ENCODE results near the gene FCHO2. TPM values are rescaled to one million over a fixed set of nuclear protein-coding genes. Genes with fewer than 3 reads are reported as not detected.

The FCHO2 gene
- total RNA-seq, 2 donors from 2014 or later = 2.3 to 2.4 TPM

DNA sequence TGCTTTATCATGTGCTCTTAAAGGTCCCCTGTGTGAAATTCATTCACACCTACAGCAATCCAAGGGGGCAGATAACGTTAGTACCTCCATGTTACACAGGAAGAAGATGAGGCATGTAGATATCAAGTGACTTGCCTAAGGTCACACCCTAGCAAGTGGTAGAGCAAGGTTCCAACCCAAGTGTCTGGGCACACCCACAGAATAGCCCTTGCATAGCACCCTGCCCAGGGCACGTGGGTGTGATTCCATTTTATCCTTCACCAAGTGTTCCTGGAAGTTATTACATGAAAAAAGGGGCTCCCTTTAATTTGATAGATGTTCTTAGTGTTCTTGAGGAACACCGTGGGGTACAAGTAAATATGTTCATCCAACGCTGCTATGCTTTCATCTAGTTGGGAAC lies 169.4 kb downstream of the FCHO2 start:
- peaks cover 79% of the 10 kb centered on the region for H3K27me3 Mint-ChIP-seq (ENCODE audit: low read depth)
- H3K9me3 Mint-ChIP-seq = no peaks in the 10 kb centered on the region
- DNase-seq (no peak), ATAC-seq (replicated peaks in 1 of 2) (no peak)
- H3K36me3 Mint-ChIP-seq (ENCODE audit: insufficient read depth in 2 of 2) = no peaks in the 10 kb centered on the region
- H3K27ac Mint-ChIP-seq = no peak overlapping the region
- no peak overlapping the region for H3K4me3 Mint-ChIP-seq
- H3K4me1 Mint-ChIP-seq (ENCODE audit: low read depth) = peaks cover 29% of the 10 kb centered on the region

DNA sequence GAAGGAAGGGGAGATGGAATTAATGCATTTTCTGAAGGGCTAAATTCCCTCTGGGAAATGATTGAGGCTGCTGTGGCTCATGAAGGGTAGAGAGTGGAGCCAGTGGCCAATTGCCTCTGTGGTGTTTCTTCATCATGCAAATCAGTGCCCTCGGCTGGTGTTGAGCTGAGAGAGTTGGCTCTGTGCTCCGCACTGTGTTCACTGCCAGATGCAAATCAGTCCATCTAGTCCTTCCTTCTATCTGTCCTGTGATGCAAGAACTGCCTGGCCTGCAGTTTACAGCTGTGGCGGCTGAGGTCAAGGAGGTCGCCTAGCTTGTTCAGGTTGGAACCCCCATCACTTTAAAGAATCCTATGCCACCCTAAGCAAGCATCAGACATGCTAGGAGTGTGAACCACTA lies 170.5 kb downstream of the FCHO2 start:
- Mint-ChIP-seq H3K4me3 (no peak overlapping the region), H3K27me3 (ENCODE audit: low read depth) (peaks cover 81% of the 10 kb centered on the region), H3K4me1 (ENCODE audit: low read depth) (peaks cover 29% of the 10 kb centered on the region), H3K36me3 (ENCODE audit: insufficient read depth in 2 of 2) (no peaks in the 10 kb centered on the region), H3K27ac (no peak overlapping the region), H3K9me3 (no peaks in the 10 kb centered on the region)
- ATAC-seq (replicated peaks in 1 of 2) (no peak), DNase-seq (no peak)

- H3K27me3 Mint-ChIP-seq (ENCODE audit: low read depth) = peaks cover 81% of the 10 kb centered on the region
- H3K9me3 Mint-ChIP-seq = no peaks in the 10 kb centered on the region
- no peak overlapping the region for H3K27ac Mint-ChIP-seq
Measured at GRCh38 chr5:73126957-73127356, 171.1 kb downstream of the FCHO2 start.

GRCh38 chr5:73129143-73129542 lies 173.3 kb downstream of the FCHO2 start:
- no peaks in the 10 kb centered on the region for H3K36me3 Mint-ChIP-seq (ENCODE audit: insufficient read depth in 2 of 2)
- H3K4me1 Mint-ChIP-seq (ENCODE audit: low read depth) = peaks cover 4% of the 10 kb centered on the region
- H3K4me3 Mint-ChIP-seq = no peak overlapping the region
- H3K9me3 Mint-ChIP-seq = no peaks in the 10 kb centered on the region
- no peak overlapping the region for H3K27ac Mint-ChIP-seq
- no peak for DNase-seq
- ATAC-seq (replicated peaks in 1 of 2) = no peak
- peaks cover 90% of the 10 kb centered on the region for H3K27me3 Mint-ChIP-seq (ENCODE audit: low read depth)

More at GRCh38 chr5:73126957-73127356, 171.1 kb downstream of the FCHO2 start:
- no peak overlapping the region for H3K4me3 Mint-ChIP-seq
- H3K4me1 Mint-ChIP-seq (ENCODE audit: low read depth) = peaks cover 25% of the 10 kb centered on the region
- H3K36me3 Mint-ChIP-seq (ENCODE audit: insufficient read depth in 2 of 2) = no peaks in the 10 kb centered on the region
- ATAC-seq (replicated peaks in 1 of 2) (no peak), DNase-seq (no peak)

DNA sequence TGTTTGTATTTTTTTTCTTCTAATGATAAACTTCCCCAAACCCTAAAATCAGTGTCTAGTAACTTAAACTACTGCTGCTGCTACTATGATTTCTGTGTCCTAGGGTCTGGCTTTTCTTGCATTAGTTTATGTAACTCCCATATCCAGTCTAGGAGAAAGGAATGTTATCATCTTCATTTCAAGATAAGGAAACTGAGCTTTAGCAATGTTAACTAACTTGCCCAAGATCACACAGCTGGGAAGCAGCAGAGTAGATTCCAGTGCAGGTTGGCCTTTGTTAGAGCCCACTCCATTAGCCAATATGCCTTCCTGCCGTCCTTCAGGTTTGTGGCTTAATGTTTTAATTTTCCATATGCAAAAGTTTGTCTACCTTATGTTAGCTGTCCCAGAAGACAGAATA lies 175.0 kb downstream of the FCHO2 start:
- Mint-ChIP-seq H3K27ac (no peak overlapping the region), H3K36me3 (ENCODE audit: insufficient read depth in 2 of 2) (no peaks in the 10 kb centered on the region), H3K4me1 (ENCODE audit: low read depth) (peaks cover 5% of the 10 kb centered on the region), H3K9me3 (no peaks in the 10 kb centered on the region), H3K27me3 (ENCODE audit: low read depth) (peaks cover 91% of the 10 kb centered on the region), H3K4me3 (no peak overlapping the region)
- no peak for DNase-seq
- no peak for ATAC-seq (replicated peaks in 1 of 2)

GRCh38 chr5:73131711-73132425 lies 176.0 kb downstream of the FCHO2 start:
- peaks cover 87% of the 10 kb centered on the region for H3K27me3 Mint-ChIP-seq (ENCODE audit: low read depth)
- no peak overlapping the region for H3K4me3 Mint-ChIP-seq
- peaks cover 6% of the 10 kb centered on the region for H3K4me1 Mint-ChIP-seq (ENCODE audit: low read depth)
- H3K36me3 Mint-ChIP-seq (ENCODE audit: insufficient read depth in 2 of 2) = no peaks in the 10 kb centered on the region
- no peak overlapping the region for H3K27ac Mint-ChIP-seq
- DNase-seq (no peak), ATAC-seq (replicated peaks in 1 of 2) (no peak)
- no peaks in the 10 kb centered on the region for H3K9me3 Mint-ChIP-seq

DNA sequence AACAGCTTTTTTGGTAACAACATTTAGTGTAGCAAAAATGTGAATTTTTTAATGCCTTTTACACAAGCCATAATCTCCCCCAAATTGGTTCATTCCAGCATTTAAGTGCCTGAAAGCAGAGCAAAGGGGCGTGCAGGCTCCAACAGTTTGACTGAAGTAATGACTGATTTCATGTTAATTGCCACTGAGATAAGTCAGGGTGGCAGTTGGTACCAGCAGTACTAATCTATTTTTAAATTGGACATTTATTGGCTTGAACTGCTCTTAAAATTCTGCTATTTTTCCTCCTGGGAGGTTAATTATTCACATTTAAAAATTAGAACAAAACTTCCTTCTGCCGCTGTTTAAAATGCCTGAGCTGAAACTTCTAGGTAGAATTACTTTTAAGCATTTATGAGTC lies 176.9 kb downstream of the FCHO2 start:
- Mint-ChIP-seq H3K36me3 (ENCODE audit: insufficient read depth in 2 of 2) (no peaks in the 10 kb centered on the region), H3K27ac (no peak overlapping the region), H3K4me1 (ENCODE audit: low read depth) (peaks cover 6% of the 10 kb centered on the region), H3K27me3 (ENCODE audit: low read depth) (peaks cover 93% of the 10 kb centered on the region), H3K4me3 (no peak overlapping the region), H3K9me3 (no peaks in the 10 kb centered on the region)
- no peak for ATAC-seq (replicated peaks in 1 of 2)
- no peak for DNase-seq

DNA sequence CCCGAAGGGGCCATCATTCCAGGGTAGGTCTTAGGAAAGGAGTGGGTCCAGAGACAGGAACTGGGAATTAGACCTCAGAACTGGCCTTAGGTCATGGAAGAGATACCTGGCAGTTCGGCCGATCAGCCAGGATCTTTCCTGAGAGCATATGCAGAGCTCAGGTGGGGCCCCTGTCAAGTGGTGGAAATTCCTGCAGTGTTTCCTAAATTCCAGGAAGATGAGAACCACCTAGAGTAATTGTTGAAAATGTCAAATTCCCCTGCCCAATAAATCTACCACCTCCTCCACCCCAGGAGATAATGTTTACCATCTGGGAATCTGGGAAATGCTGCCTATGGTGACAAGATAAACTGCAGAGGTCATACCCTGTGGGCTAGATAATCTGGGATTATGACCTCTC lies 179.2 kb downstream of the FCHO2 start:
- Mint-ChIP-seq H3K27ac (no peak overlapping the region), H3K9me3 (no peaks in the 10 kb centered on the region), H3K27me3 (ENCODE audit: low read depth) (peaks cover 87% of the 10 kb centered on the region), H3K4me3 (no peak overlapping the region), H3K4me1 (ENCODE audit: low read depth) (peaks cover 6% of the 10 kb centered on the region), H3K36me3 (ENCODE audit: insufficient read depth in 2 of 2) (no peaks in the 10 kb centered on the region)
- no peak for ATAC-seq (replicated peaks in 1 of 2)
- DNase-seq = no peak

GRCh38 chr5:73135429-73136054 lies 179.7 kb downstream of the FCHO2 start:
- H3K9me3 Mint-ChIP-seq = no peaks in the 10 kb centered on the region
- H3K4me3 Mint-ChIP-seq = no peak overlapping the region
- DNase-seq (no peak), ATAC-seq (replicated peaks in 1 of 2) (peak in 1 of 2 donors; percentile 39)
- peaks cover 6% of the 10 kb centered on the region for H3K4me1 Mint-ChIP-seq (ENCODE audit: low read depth)
- no peak overlapping the region for H3K27ac Mint-ChIP-seq
- peaks cover 83% of the 10 kb centered on the region for H3K27me3 Mint-ChIP-seq (ENCODE audit: low read depth)
- H3K36me3 Mint-ChIP-seq (ENCODE audit: insufficient read depth in 2 of 2) = no peaks in the 10 kb centered on the region

DNA sequence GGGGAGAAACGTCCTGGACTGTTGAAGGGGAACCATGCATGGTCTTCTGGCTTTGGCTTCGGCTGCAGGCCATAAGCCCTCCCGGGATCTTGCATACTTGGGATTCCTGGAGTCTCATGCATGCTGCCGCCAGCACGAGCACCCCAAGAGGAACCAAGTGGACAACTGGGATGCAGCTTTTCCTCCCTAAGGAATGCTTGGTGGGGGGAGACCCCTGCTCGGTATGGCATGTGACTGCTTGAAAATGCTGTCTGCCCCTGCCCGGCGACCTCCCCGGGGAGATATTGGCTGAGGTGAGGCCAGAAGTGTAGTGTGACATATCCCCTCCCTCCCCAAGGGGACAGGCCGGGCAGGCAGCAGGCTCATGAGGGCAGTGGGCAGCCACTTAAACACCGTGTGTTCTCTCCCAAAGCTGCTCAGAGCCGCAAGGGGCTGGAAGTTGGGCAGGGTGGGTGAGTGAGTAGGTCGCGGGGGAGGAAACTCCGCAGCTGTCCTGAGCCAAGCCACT lies 180.3 kb downstream of the FCHO2 start:
- no peak for ATAC-seq (replicated peaks in 1 of 2)
- Mint-ChIP-seq H3K9me3 (no peaks in the 10 kb centered on the region), H3K36me3 (ENCODE audit: insufficient read depth in 2 of 2) (no peaks in the 10 kb centered on the region), H3K4me3 (no peak overlapping the region), H3K27me3 (ENCODE audit: low read depth) (peaks cover 83% of the 10 kb centered on the region), H3K4me1 (ENCODE audit: low read depth) (peaks cover 6% of the 10 kb centered on the region), H3K27ac (no peak overlapping the region)
- DNase-seq = no peak

- Mint-ChIP-seq H3K4me1 (ENCODE audit: low read depth) (peaks cover 6% of the 10 kb centered on the region), H3K27ac (no peak overlapping the region), H3K9me3 (no peaks in the 10 kb centered on the region), H3K4me3 (no peak overlapping the region), H3K36me3 (ENCODE audit: insufficient read depth in 2 of 2) (no peaks in the 10 kb centered on the region), H3K27me3 (ENCODE audit: low read depth) (peaks cover 83% of the 10 kb centered on the region)
- ATAC-seq (replicated peaks in 1 of 2) = no peak
- no peak for DNase-seq
Measured at GRCh38 chr5:73137563-73138530, 182.0 kb downstream of the FCHO2 start.

- Mint-ChIP-seq H3K27me3 (ENCODE audit: low read depth) (peaks cover 85% of the 10 kb centered on the region), H3K27ac (no peak overlapping the region), H3K9me3 (no peaks in the 10 kb centered on the region), H3K4me3 (no peak overlapping the region), H3K36me3 (ENCODE audit: insufficient read depth in 2 of 2) (no peaks in the 10 kb centered on the region), H3K4me1 (ENCODE audit: low read depth) (peaks cover 6% of the 10 kb centered on the region)
- DNase-seq (no peak), ATAC-seq (replicated peaks in 1 of 2) (no peak)
Measured at GRCh38 chr5:73139485-73139884, 183.6 kb downstream of the FCHO2 start.

Data from activated T-cell treated with anti-CD3 and anti-CD28 coated beads, Interleukin-2, amount 50 U/mL, for 72 hours (primary cell).